Measurements from ENCODE around the gene ZFP3. TPM values are rescaled to one million over a fixed set of nuclear protein-coding genes. Genes with fewer than 3 reads are reported as not detected.
A peak's percentile ranks its signal among the peaks of the same experiment; 100 is the strongest.

Gene ZFP3
- total and polyA plus RNA-seq, 2 of the 4 experiments (the other 2 are of a cell fraction), result 0.54 to 0.75 TPM

DNA sequence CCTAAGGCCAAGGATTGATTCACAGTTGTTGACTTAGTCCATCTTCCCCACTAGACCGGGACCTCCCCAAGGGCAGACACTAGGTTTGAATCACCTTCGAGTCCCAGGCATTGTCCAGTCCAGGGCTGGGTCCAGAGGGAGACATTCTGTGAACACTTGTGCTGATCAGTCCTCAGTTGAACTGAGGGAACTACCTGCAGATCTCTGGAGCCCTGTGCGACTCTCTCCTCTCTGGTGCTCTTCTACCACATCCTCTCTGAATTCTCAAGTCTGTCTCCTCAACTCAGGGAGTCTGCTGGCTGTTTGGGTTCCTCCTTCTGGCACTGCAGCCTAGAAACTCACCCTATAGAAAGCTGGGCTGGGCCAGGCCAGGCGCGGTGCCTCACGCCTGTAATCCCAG lies 22.6 kb downstream of the ZFP3 start:
- no peak overlapping the region for H3K23ac ChIP-seq (ENCODE audit: low read depth, low read length)

More for the DNA sequence above, 22.6 kb downstream of the ZFP3 start:
- Histone ChIP-seq H3K79me1 (ENCODE audit: low read depth in 1 of 2, low read length in 2 of 2) (no peaks in the 10 kb centered on the region), H2BK120ac (ENCODE audit: low read depth, low read length) (no peak overlapping the region), H3K18ac (ENCODE audit: low read depth, low read length) (no peak overlapping the region), H3K27ac (ENCODE audit: insufficient read depth, low read length) (no peak overlapping the region), H3K36me3 (ENCODE audit: control insufficient read depth, insufficient read depth, low read length) (peaks cover 4% of the 10 kb centered on the region), H2AFZ (replicated peaks; ENCODE audit: low read length, poor library complexity) (no peak overlapping the region), H3K9me1 (ENCODE audit: insufficient read depth, low read length) (no peaks in the 10 kb centered on the region), H3K56ac (ENCODE audit: extremely low read depth, insufficient read depth, low read length) (no peak overlapping the region), H3K4me1 (ENCODE audit: control insufficient read depth, insufficient read depth, low read length) (no peaks in the 10 kb centered on the region), H3K4ac (ENCODE audit: low read depth, low read length) (no peak overlapping the region), H2AK9ac (replicated peaks; ENCODE audit: low read depth, low read length, poor library complexity) (peak overlapping the region; percentile 37), H3K27me3 (ENCODE audit: control insufficient read depth, insufficient read depth, low read length) (peaks cover 8% of the 10 kb centered on the region; the same call in 1 of the 2 replicates), H3K9me3 (ENCODE audit: control insufficient read depth, insufficient read depth, low read length) (peaks cover 64% of the 10 kb centered on the region), H3K14ac (replicated peaks; ENCODE audit: low read depth, low read length) (no peak overlapping the region), H2BK15ac (ENCODE audit: low read depth, low read length) (no peak overlapping the region), H3K9ac (ENCODE audit: low read depth, low read length) (no peak overlapping the region), H2BK20ac (ENCODE audit: low read depth, low read length) (no peak overlapping the region), H2BK5ac (ENCODE audit: low read depth, low read length, poor library complexity, severe bottlenecking) (no peak overlapping the region), H4K91ac (ENCODE audit: insufficient read depth, low read depth, low read length) (no peak overlapping the region), H4K5ac (ENCODE audit: low read depth, low read length) (no peak overlapping the region), H3K4me2 (ENCODE audit: low read depth, low read length) (no peak overlapping the region), H4K8ac (ENCODE audit: low read depth in 2 of 2, low read length in 2 of 2) (no peak overlapping the region), H3K4me3 (ENCODE audit: insufficient read depth, low read depth, low read length) (no peak overlapping the region), H4K20me1 (ENCODE audit: insufficient read depth, low read length) (no peaks in the 10 kb centered on the region), H2AK5ac (ENCODE audit: low read depth, low read length) (no peak overlapping the region)
- in situ Hi-C loops (cut with MboI; ENCODE audit: low sequenced_read_pairs), result no loop called here
- TF ChIP-seq MAZ (IDR thresholded peaks at IDR 0.05; ENCODE audit: borderline replicate concordance, low read depth, low read length) (no peak), MXI1 (IDR thresholded peaks at IDR 0.05; ENCODE audit: borderline replicate concordance, low read depth, low read length) (no peak), CHD1 (IDR thresholded peaks at IDR 0.05; ENCODE audit: low read depth, low read length) (no peak), MAFK (IDR thresholded peaks at IDR 0.05; ENCODE audit: low read depth, low read length) (no peak), BHLHE40 (IDR thresholded peaks at IDR 0.05; ENCODE audit: low read depth, low read length) (no peak)
- ChIA-PET POLR2A (ENCODE audit: unreplicated experiment) (no interaction called here), CTCF (no interaction called here)
- no TSS peak for BruUV-seq (replicated peaks)
- WGBS, 2 experiments (ENCODE audit: extremely low coverage in 2 of 2, insufficient read length in 1 of 2), result 100% methylated on average over 3 of the region's 6 CpGs; no CpG with 5 or more reads in 1 of the 2 experiments
- no peak for ATAC-seq (ENCODE audit: low read depth)
- DNase-seq, result no peak
- dilution Hi-C loops (cut with HindIII; ENCODE audit: low sequenced_read_pairs, unreplicated experiment), result no loop called here
- intact Hi-C loops (cut with micrococcal nuclease), result no loop called here
